Activated CD4-positive, alpha-beta T cell treated with anti-CD3 and anti-CD28 coated beads, Interleukin-2, amount 50 U/mL, for 24 hours (primary cell): Measurements from ENCODE around the gene PPP2R5C.
"Not testable (repeated sequence)": the region's sequence is repeated elsewhere in the genome, so short reads cannot be mapped to it uniquely, and the experiment has no call there.

ENCODE experiments used
- DNase-seq, 2 donors: peaks; one replicate each; pipeline ENCODE4 v3.0.0-alpha.2; 2020; ENCODE audit warnings: low read depth in 1 of 2, low spot score in 1 of 2

PPP2R5C gene

GRCh38 chr14:101761032-101761880 lies at the start of gene PPP2R5C:
TSS of gene PPP2R5C (plus strand) at chr14:101761709. CDS start at chr14:101761894, 185 bp downstream.
- DNase-seq = peak; percentile 72 to 79

GRCh38 chr14:101711857-101712233 lies 49.7 kb upstream of the PPP2R5C start:
- not testable (repeated sequence) for DNase-seq

GRCh38 chr14:101712341-101712740 lies 49.2 kb upstream of the PPP2R5C start:
- not testable (repeated sequence) for DNase-seq

GRCh38 chr14:101713091-101713490 lies 48.4 kb upstream of the PPP2R5C start:
- DNase-seq = not testable (repeated sequence)

- no peak for DNase-seq
Measured at GRCh38 chr14:101713621-101714349, 47.7 kb upstream of the PPP2R5C start.

GRCh38 chr14:101714394-101714793 lies 47.1 kb upstream of the PPP2R5C start:
- no peak for DNase-seq

- no peak for DNase-seq
Measured at GRCh38 chr14:101715210-101716076, 46.1 kb upstream of the PPP2R5C start.

- no peak for DNase-seq
Measured at GRCh38 chr14:101716077-101716950, 45.2 kb upstream of the PPP2R5C start.

- no peak for DNase-seq
Measured at GRCh38 chr14:101716956-101717662, 44.4 kb upstream of the PPP2R5C start.

GRCh38 chr14:101717663-101718490 lies 43.6 kb upstream of the PPP2R5C start:
- DNase-seq = no peak

GRCh38 chr14:101719045-101719645 lies 42.4 kb upstream of the PPP2R5C start:
- no peak for DNase-seq

- no peak for DNase-seq
Measured at GRCh38 chr14:101719708-101720107, 41.8 kb upstream of the PPP2R5C start.

GRCh38 chr14:101721111-101721510 lies 40.4 kb upstream of the PPP2R5C start:
- no peak for DNase-seq

- DNase-seq = peak; percentile 33 to 62
Measured at GRCh38 chr14:101721951-101722661, 39.4 kb upstream of the PPP2R5C start.

GRCh38 chr14:101723061-101723595 lies 38.4 kb upstream of the PPP2R5C start:
- no peak for DNase-seq

- DNase-seq = not testable (repeated sequence)
Measured at GRCh38 chr14:101725652-101726051, 35.9 kb upstream of the PPP2R5C start.

- DNase-seq = no peak
Measured at GRCh38 chr14:101726295-101726953, 35.1 kb upstream of the PPP2R5C start.
